Tibial nerve (tissue), 4 donors: ENCODE measurements around the gene ZPLD1.

Source experiments
- EP300 ChIP-seq, 2 donors: sonication (generic); formaldehyde crosslinking; IDR thresholded peaks; one replicate each; pipeline ENCODE4 v1.6.1; 2017; ENCODE audit warnings: antibody characterized with exemption in 2 of 2, mild to moderate bottlenecking in 1 of 2
- POLR2A ChIP-seq, 2 donors: fragments of 450-650 bp; IDR thresholded peaks; one replicate each; pipeline ENCODE4 v1.6.1; 2017; ENCODE audit warnings: antibody characterized with exemption in 2 of 2, mild to moderate bottlenecking in 2 of 2, moderate library complexity in 2 of 2
- TF ChIP-seq, protein P1 (sequence below), 5 experiments: fragments of 200-600 bp in 3 of 5; fragments of 450-650 bp in 2 of 5; sonication (generic) in 3 of 5; IDR thresholded peaks; one replicate each; pipeline ENCODE4 v1.5.1; 2016 to 2019; ENCODE audit warnings: antibody characterized with exemption in 5 of 5, mild to moderate bottlenecking in 3 of 5, moderate library complexity in 2 of 5

DNA sequence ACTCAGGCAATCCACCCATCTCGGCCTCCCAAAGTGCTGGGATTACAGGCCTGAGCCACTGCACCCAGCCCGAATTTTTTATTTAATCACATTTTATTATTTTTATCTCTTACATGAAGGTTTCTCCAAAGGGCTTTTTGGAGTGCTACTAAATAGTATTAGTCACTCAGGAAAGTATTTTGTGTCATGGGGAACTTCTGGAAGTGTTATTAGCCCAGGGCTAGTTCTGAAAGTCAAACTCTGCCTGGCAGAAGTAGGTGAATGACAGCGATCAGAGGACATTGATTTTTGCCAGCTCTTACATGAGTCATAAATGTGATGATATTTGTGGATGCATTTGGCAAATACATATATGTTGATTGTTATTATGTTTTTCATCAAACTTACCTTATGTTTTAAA, 48.7 kb downstream of the ZPLD1 start:
- TF ChIP-seq POLR2A (IDR thresholded peaks at IDR 0.05), result no peak
- TF ChIP-seq, protein P1, sequence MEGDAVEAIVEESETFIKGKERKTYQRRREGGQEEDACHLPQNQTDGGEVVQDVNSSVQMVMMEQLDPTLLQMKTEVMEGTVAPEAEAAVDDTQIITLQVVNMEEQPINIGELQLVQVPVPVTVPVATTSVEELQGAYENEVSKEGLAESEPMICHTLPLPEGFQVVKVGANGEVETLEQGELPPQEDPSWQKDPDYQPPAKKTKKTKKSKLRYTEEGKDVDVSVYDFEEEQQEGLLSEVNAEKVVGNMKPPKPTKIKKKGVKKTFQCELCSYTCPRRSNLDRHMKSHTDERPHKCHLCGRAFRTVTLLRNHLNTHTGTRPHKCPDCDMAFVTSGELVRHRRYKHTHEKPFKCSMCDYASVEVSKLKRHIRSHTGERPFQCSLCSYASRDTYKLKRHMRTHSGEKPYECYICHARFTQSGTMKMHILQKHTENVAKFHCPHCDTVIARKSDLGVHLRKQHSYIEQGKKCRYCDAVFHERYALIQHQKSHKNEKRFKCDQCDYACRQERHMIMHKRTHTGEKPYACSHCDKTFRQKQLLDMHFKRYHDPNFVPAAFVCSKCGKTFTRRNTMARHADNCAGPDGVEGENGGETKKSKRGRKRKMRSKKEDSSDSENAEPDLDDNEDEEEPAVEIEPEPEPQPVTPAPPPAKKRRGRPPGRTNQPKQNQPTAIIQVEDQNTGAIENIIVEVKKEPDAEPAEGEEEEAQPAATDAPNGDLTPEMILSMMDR (IDR thresholded peaks at IDR 0.05), result no peak
- TF ChIP-seq EP300 (IDR thresholded peaks at IDR 0.05), result no peak
